Mesothelial cell of epicardium (in vitro differentiated cells): ENCODE data around the gene LDB2. TPM values are rescaled to one million over a fixed set of nuclear protein-coding genes. Genes with fewer than 3 reads are reported as not detected.

ENCODE experiments used
- DNase-seq, 2 experiments: peaks; one replicate each; pipeline ENCODE4 v3.0.0; 2021; ENCODE audit warnings: low spot score in 2 of 2; ENCODE audit not compliant: unreplicated experiment in 2 of 2
- H3K27ac Mint-ChIP-seq: 2 replicates; pipeline ENCODE4 v1.8.0; 2021; ENCODE audit warnings: mixed read lengths
- H3K27me3 Mint-ChIP-seq: 2 replicates; pipeline ENCODE4 v1.8.0; 2021; ENCODE audit warnings: low read depth, mixed read lengths
- H3K36me3 Mint-ChIP-seq: 2 replicates; pipeline ENCODE4 v1.8.0; 2021; ENCODE audit warnings: mixed read lengths
- H3K4me1 Mint-ChIP-seq: 2 replicates; pipeline ENCODE4 v1.8.0; 2021; ENCODE audit warnings: mixed read lengths
- H3K4me3 Mint-ChIP-seq: 2 replicates; pipeline ENCODE4 v1.8.0; 2021; ENCODE audit warnings: mild to moderate bottlenecking, moderate library complexity, mixed read lengths
- H3K9me3 Mint-ChIP-seq: 2 replicates; pipeline ENCODE4 v1.8.0; 2021; ENCODE audit warnings: mixed read lengths
- CTCF ChIP-seq: fragments of 200-600 bp; sonication (generic); IDR thresholded peaks from one replicate; pipeline ENCODE4 v1.5.0; 2021; ENCODE audit warnings: antibody characterized with exemption; ENCODE audit not compliant: unreplicated experiment
- total RNA-seq: library from RNA; stranded (reverse); gene quantifications from 3 replicates; pipeline ENCODE4 v1.2.1, GENCODE V29; 2021

LDB2 gene
- total RNA-seq, 1 donor from 2014 or later, result 7.6 TPM

- Mint-ChIP-seq H3K36me3 (no peaks in the 10 kb centered on the region), H3K4me1 (peaks cover 4% of the 10 kb centered on the region), H3K27me3 (peaks cover 4% of the 10 kb centered on the region), H3K9me3 (no peaks in the 10 kb centered on the region), H3K27ac (no peak overlapping the region), H3K4me3 (no peak overlapping the region)
- no peak for TF ChIP-seq CTCF
- DNase-seq, result no peak
Observed at GRCh38 chr4:16812041-16812440, 86.4 kb downstream of the LDB2 start.

GRCh38 chr4:16809943-16810342, 88.5 kb downstream of the LDB2 start:
- no peak for DNase-seq
- peaks cover 6% of the 10 kb centered on the region for H3K27me3 Mint-ChIP-seq
- no peak overlapping the region for H3K4me3 Mint-ChIP-seq
- no peak for TF ChIP-seq CTCF
- no peaks in the 10 kb centered on the region for H3K36me3 Mint-ChIP-seq
- no peaks in the 10 kb centered on the region for H3K9me3 Mint-ChIP-seq
- no peak overlapping the region for H3K27ac Mint-ChIP-seq
- no peaks in the 10 kb centered on the region for H3K4me1 Mint-ChIP-seq

- Mint-ChIP-seq H3K4me3 (no peak overlapping the region), H3K36me3 (no peaks in the 10 kb centered on the region), H3K9me3 (no peaks in the 10 kb centered on the region), H3K27me3 (peaks cover 6% of the 10 kb centered on the region), H3K27ac (no peak overlapping the region), H3K4me1 (no peaks in the 10 kb centered on the region)
- no peak for TF ChIP-seq CTCF
- no peak for DNase-seq
Observed at GRCh38 chr4:16809064-16809463, 89.4 kb downstream of the LDB2 start.

- no peaks in the 10 kb centered on the region for H3K4me1 Mint-ChIP-seq
- H3K27ac Mint-ChIP-seq, result no peak overlapping the region
- no peak for TF ChIP-seq CTCF
- DNase-seq, result no peak
- no peaks in the 10 kb centered on the region for H3K9me3 Mint-ChIP-seq
- peaks cover 6% of the 10 kb centered on the region for H3K27me3 Mint-ChIP-seq
- no peaks in the 10 kb centered on the region for H3K36me3 Mint-ChIP-seq
- H3K4me3 Mint-ChIP-seq, result no peak overlapping the region
Observed at GRCh38 chr4:16807355-16807754, 91.1 kb downstream of the LDB2 start.

GRCh38 chr4:16804581-16804980, 93.9 kb downstream of the LDB2 start:
- H3K36me3 Mint-ChIP-seq, result no peaks in the 10 kb centered on the region
- no peak for TF ChIP-seq CTCF
- H3K27ac Mint-ChIP-seq, result no peak overlapping the region
- H3K4me3 Mint-ChIP-seq, result no peak overlapping the region
- no peaks in the 10 kb centered on the region for H3K9me3 Mint-ChIP-seq
- H3K4me1 Mint-ChIP-seq, result no peaks in the 10 kb centered on the region
- H3K27me3 Mint-ChIP-seq, result peaks cover 6% of the 10 kb centered on the region
- DNase-seq, result no peak

GRCh38 chr4:16802044-16802443, 96.4 kb downstream of the LDB2 start:
- DNase-seq, result no peak
- no peaks in the 10 kb centered on the region for H3K9me3 Mint-ChIP-seq
- no peaks in the 10 kb centered on the region for H3K36me3 Mint-ChIP-seq
- H3K4me1 Mint-ChIP-seq, result no peaks in the 10 kb centered on the region
- no peak overlapping the region for H3K4me3 Mint-ChIP-seq
- no peak overlapping the region for H3K27ac Mint-ChIP-seq
- no peak for TF ChIP-seq CTCF
- peaks cover 2% of the 10 kb centered on the region for H3K27me3 Mint-ChIP-seq
